Caco-2 (cell line): ENCODE data around the gene ASPG. TPM values are rescaled to one million over a fixed set of nuclear protein-coding genes. Genes with fewer than 3 reads are reported as not detected.

ENCODE experiments used
- BruUV-seq: library from RNA; stranded (reverse); fragments of 400-500 nt; replicated peaks from 2 replicates; lab custom pipeline; 2021; lab: Mats Ljungman, UMichigan
- CTCF ChIA-PET: fragments of 300-600 bp; sonication (Branson Sonifier 250); formaldehyde crosslinking; loops from one replicate; lab custom pipeline; 2022; ENCODE audit warnings: antibody characterized with exemption; lab: Charles Lee
- POLR2A ChIA-PET: fragments of 300-600 bp; sonication (Branson Sonifier 250); formaldehyde crosslinking; loops from one replicate; lab custom pipeline; 2022; ENCODE audit warnings: antibody characterized with exemption; lab: Charles Lee
- DNase-seq, 2 experiments: peaks; one replicate each; pipeline versions ENCODE4 v3.0.0 to v3.0.0-alpha.2; 2020 to 2022
- H3K27me3 ChIP-seq: replicated peaks from 2 replicates; pipeline ENCODE4 v1.6.0; 2011; ENCODE audit warnings: low read length; ENCODE audit not compliant: control insufficient read depth, insufficient read depth
- H3K36me3 ChIP-seq: 2 replicates; pipeline ENCODE4 v1.5.1; 2011; ENCODE audit warnings: low read length; ENCODE audit not compliant: control insufficient read depth, insufficient read depth
- H3K4me1 ChIP-seq: fragments of 250-450 bp; sonication (Bioruptor Pico); 2 replicates; pipeline ENCODE4 v1.5.1; 2020; ENCODE audit warnings: mild to moderate bottlenecking
- H3K4me3 ChIP-seq: 2 replicates; pipeline ENCODE4 v1.5.1; 2011; ENCODE audit warnings: low read depth, mild to moderate bottlenecking, control low read depth, low read length
- H3K9me3 ChIP-seq: fragments of 250-450 bp; sonication (Bioruptor Pico); 2 replicates; pipeline ENCODE4 v1.5.1; 2020; ENCODE audit warnings: mild to moderate bottlenecking, moderate library complexity
- H3K27ac Mint-ChIP-seq: one replicate; pipeline ENCODE4 v1.8.0; 2022; ENCODE audit warnings: mixed read lengths; ENCODE audit not compliant: unreplicated experiment
- H3K27me3 Mint-ChIP-seq: one replicate; pipeline ENCODE4 v1.8.0; 2022; ENCODE audit warnings: mixed read lengths; ENCODE audit not compliant: insufficient read depth, unreplicated experiment
- H3K36me3 Mint-ChIP-seq: one replicate; pipeline ENCODE4 v1.8.0; 2022; ENCODE audit warnings: mild to moderate bottlenecking, mixed read lengths; ENCODE audit not compliant: insufficient read depth, unreplicated experiment
- H3K4me1 Mint-ChIP-seq: one replicate; pipeline ENCODE4 v1.8.0; 2022; ENCODE audit warnings: low read depth, mixed read lengths; ENCODE audit not compliant: unreplicated experiment
- H3K4me3 Mint-ChIP-seq: one replicate; pipeline ENCODE4 v1.8.0; 2022; ENCODE audit warnings: mild to moderate bottlenecking, moderate library complexity, mixed read lengths; ENCODE audit not compliant: unreplicated experiment
- H3K9me3 Mint-ChIP-seq: one replicate; pipeline ENCODE4 v1.8.0; 2022; ENCODE audit warnings: mixed read lengths; ENCODE audit not compliant: unreplicated experiment
- intact Hi-C: fragments of 100-400 bp; cut with micrococcal nuclease; formaldehyde crosslinking; loops from one replicate; pipeline ENCODE4 v1.10.0; 2022; ENCODE audit not compliant: unreplicated experiment
- total RNA-seq: library from RNA; stranded (reverse); gene quantifications from 2 replicates; pipeline ENCODE4 v1.2.3, GENCODE V29; 2022
- TF ChIP-seq, protein P1 (sequence below), 2 experiments: fragments of 200-600 bp in 1 of 2; IDR thresholded peaks; 1 replicate in 1 of 2; 2 replicates in 1 of 2; pipeline versions ENCODE4 v1.5.1 to v1.8.0; 2011 to 2022; ENCODE audit warnings: antibody characterized with exemption in 1 of 2, control low read depth in 1 of 2, inconsistent platforms in 1 of 2, low read depth in 1 of 2, low read length in 1 of 2, mild to moderate bottlenecking in 1 of 2, moderate library complexity in 1 of 2; ENCODE audit not compliant: insufficient read depth in 1 of 2, severe bottlenecking in 1 of 2, unreplicated experiment in 1 of 2

ASPG gene
- total RNA-seq, 1 experiment from 2014 or later: not detected

- H3K36me3 Mint-ChIP-seq: peaks cover 4% of the 10 kb centered on the region
- no peak overlapping the region for H3K4me3 Mint-ChIP-seq
- POLR2A ChIA-PET: interaction anchor here (0.7 kb wide), 1 partner anchor 290 kb away, joined by 3 read pairs; no protein-coding TSS in a partner anchor
- CTCF ChIA-PET: no interaction called here
- H3K36me3 ChIP-seq: no peaks in the 10 kb centered on the region
- H3K27me3 ChIP-seq: no peaks in the 10 kb centered on the region; the same call in 1 of the 2 replicates
- peaks cover 7% of the 10 kb centered on the region for H3K4me1 Mint-ChIP-seq
- BruUV-seq: no TSS peak
- no peaks in the 10 kb centered on the region for H3K27me3 Mint-ChIP-seq
- no peak overlapping the region for H3K27ac Mint-ChIP-seq
- intact Hi-C loops: no loop called here
- peaks cover 12% of the 10 kb centered on the region for H3K4me1 ChIP-seq
- no peak overlapping the region for H3K4me3 ChIP-seq
- TF ChIP-seq, protein P1, sequence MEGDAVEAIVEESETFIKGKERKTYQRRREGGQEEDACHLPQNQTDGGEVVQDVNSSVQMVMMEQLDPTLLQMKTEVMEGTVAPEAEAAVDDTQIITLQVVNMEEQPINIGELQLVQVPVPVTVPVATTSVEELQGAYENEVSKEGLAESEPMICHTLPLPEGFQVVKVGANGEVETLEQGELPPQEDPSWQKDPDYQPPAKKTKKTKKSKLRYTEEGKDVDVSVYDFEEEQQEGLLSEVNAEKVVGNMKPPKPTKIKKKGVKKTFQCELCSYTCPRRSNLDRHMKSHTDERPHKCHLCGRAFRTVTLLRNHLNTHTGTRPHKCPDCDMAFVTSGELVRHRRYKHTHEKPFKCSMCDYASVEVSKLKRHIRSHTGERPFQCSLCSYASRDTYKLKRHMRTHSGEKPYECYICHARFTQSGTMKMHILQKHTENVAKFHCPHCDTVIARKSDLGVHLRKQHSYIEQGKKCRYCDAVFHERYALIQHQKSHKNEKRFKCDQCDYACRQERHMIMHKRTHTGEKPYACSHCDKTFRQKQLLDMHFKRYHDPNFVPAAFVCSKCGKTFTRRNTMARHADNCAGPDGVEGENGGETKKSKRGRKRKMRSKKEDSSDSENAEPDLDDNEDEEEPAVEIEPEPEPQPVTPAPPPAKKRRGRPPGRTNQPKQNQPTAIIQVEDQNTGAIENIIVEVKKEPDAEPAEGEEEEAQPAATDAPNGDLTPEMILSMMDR (IDR thresholded peaks at IDR 0.05; ENCODE audit: insufficient read depth in 1 of 2, low read depth in 1 of 2, low read length in 1 of 2, severe bottlenecking in 1 of 2, unreplicated experiment in 1 of 2): no peak
- H3K9me3 Mint-ChIP-seq: no peaks in the 10 kb centered on the region
- no peak for DNase-seq
- no peaks in the 10 kb centered on the region for H3K9me3 ChIP-seq
Observed at GRCh38 chr14:104081261-104081835, 4.2 kb upstream of the ASPG start.

- Mint-ChIP-seq H3K36me3 (peaks cover 4% of the 10 kb centered on the region), H3K27me3 (no peaks in the 10 kb centered on the region), H3K4me3 (no peak overlapping the region), H3K4me1 (peaks cover 7% of the 10 kb centered on the region), H3K27ac (no peak overlapping the region), H3K9me3 (no peaks in the 10 kb centered on the region)
- intact Hi-C loops: no loop called here
- TF ChIP-seq, protein P1 (IDR thresholded peaks at IDR 0.05; ENCODE audit: insufficient read depth in 1 of 2, low read depth in 1 of 2, low read length in 1 of 2, severe bottlenecking in 1 of 2, unreplicated experiment in 1 of 2): no peak
- no TSS peak for BruUV-seq
- no peaks in the 10 kb centered on the region; the same call in 1 of the 2 replicates for H3K27me3 ChIP-seq
- no peak for DNase-seq
- no peaks in the 10 kb centered on the region for H3K36me3 ChIP-seq
- CTCF ChIA-PET: no interaction called here
- peaks cover 12% of the 10 kb centered on the region for H3K4me1 ChIP-seq
- H3K4me3 ChIP-seq: no peak overlapping the region
- no peaks in the 10 kb centered on the region for H3K9me3 ChIP-seq
- POLR2A ChIA-PET: no interaction called here
Observed at GRCh38 chr14:104081951-104082464, 3.5 kb upstream of the ASPG start.

GRCh38 chr14:104082807-104083206, 2.7 kb upstream of the ASPG start:
- POLR2A ChIA-PET: no interaction called here
- H3K4me1 Mint-ChIP-seq: peaks cover 7% of the 10 kb centered on the region
- no peaks in the 10 kb centered on the region for H3K27me3 Mint-ChIP-seq
- intact Hi-C loops: no loop called here
- H3K9me3 Mint-ChIP-seq: no peaks in the 10 kb centered on the region
- BruUV-seq: no TSS peak
- DNase-seq: no peak
- H3K4me3 ChIP-seq: no peak overlapping the region
- no peaks in the 10 kb centered on the region for H3K9me3 ChIP-seq
- CTCF ChIA-PET: no interaction called here
- H3K36me3 Mint-ChIP-seq: peaks cover 4% of the 10 kb centered on the region
- no peak overlapping the region for H3K27ac Mint-ChIP-seq
- H3K27me3 ChIP-seq: no peaks in the 10 kb centered on the region; the same call in 1 of the 2 replicates
- H3K36me3 ChIP-seq: no peaks in the 10 kb centered on the region
- TF ChIP-seq, protein P1 (IDR thresholded peaks at IDR 0.05; ENCODE audit: insufficient read depth in 1 of 2, low read depth in 1 of 2, low read length in 1 of 2, severe bottlenecking in 1 of 2, unreplicated experiment in 1 of 2): no peak
- H3K4me3 Mint-ChIP-seq: no peak overlapping the region
- H3K4me1 ChIP-seq: peaks cover 9% of the 10 kb centered on the region
